MCF 10A (cell line): ENCODE results near the gene C8G. TPM values are rescaled to one million over a fixed set of nuclear protein-coding genes. Genes with fewer than 3 reads are reported as not detected.

Experiments used
- BruUV-seq: library from RNA; stranded (reverse); fragments of 400-500 nt; replicated peaks from 2 replicates; lab custom pipeline; 2021; lab: Mats Ljungman, UMichigan
- CTCF ChIA-PET: fragments of 300-600 bp; sonication (Branson Sonifier 250); formaldehyde crosslinking; extraction: SDS; loops from one replicate; lab custom pipeline; 2021; ENCODE audit warnings: antibody characterized with exemption, inconsistent platforms; lab: Yijun Ruan, JAX
- POLR2A ChIA-PET: fragments of 300-600, 350-650 bp; sonication (Branson Sonifier 250); formaldehyde crosslinking; extraction: SDS; loops from one replicate; lab custom pipeline; 2020; ENCODE audit warnings: antibody characterized with exemption, inconsistent platforms; lab: Yijun Ruan, JAX
- DNase-seq: peaks from one replicate; pipeline ENCODE4 v3.0.0-alpha.2; 2018; ENCODE audit not compliant: unreplicated experiment
- H3K27ac Mint-ChIP-seq: one replicate; pipeline ENCODE4 v1.8.0; 2022; ENCODE audit warnings: mild to moderate bottlenecking, low read depth, mixed read lengths; ENCODE audit not compliant: unreplicated experiment
- H3K27me3 Mint-ChIP-seq: one replicate; pipeline ENCODE4 v1.8.0; 2022; ENCODE audit warnings: mixed read lengths; ENCODE audit not compliant: insufficient read depth, unreplicated experiment
- H3K36me3 Mint-ChIP-seq: one replicate; pipeline ENCODE4 v1.8.0; 2022; ENCODE audit warnings: mild to moderate bottlenecking, moderate library complexity, mixed read lengths; ENCODE audit not compliant: insufficient read depth, unreplicated experiment
- H3K4me1 Mint-ChIP-seq: one replicate; pipeline ENCODE4 v1.8.0; 2022; ENCODE audit warnings: mixed read lengths; ENCODE audit not compliant: insufficient read depth, unreplicated experiment
- H3K4me3 Mint-ChIP-seq: one replicate; pipeline ENCODE4 v1.8.0; 2022; ENCODE audit warnings: mild to moderate bottlenecking, moderate library complexity, mixed read lengths; ENCODE audit not compliant: unreplicated experiment
- H3K9me3 Mint-ChIP-seq: one replicate; pipeline ENCODE4 v1.8.0; 2022; ENCODE audit warnings: mixed read lengths; ENCODE audit not compliant: unreplicated experiment
- intact Hi-C: fragments of 100-400 bp; cut with micrococcal nuclease; formaldehyde crosslinking; loops from 2 replicates; pipeline ENCODE4 v1.14.1; 2022
- total RNA-seq: library from RNA; stranded (reverse); gene quantifications from 2 replicates; pipeline ENCODE4 v1.2.3, GENCODE V29; 2022
- TF ChIP-seq, protein P1 (sequence below): fragments of 200-600 bp; IDR thresholded peaks from one replicate; pipeline ENCODE4 v1.8.0; 2022; ENCODE audit warnings: antibody characterized with exemption, mild to moderate bottlenecking; ENCODE audit not compliant: unreplicated experiment

The C8G gene
- total RNA-seq, 1 experiment from 2014 or later: 1.0 TPM

DNA sequence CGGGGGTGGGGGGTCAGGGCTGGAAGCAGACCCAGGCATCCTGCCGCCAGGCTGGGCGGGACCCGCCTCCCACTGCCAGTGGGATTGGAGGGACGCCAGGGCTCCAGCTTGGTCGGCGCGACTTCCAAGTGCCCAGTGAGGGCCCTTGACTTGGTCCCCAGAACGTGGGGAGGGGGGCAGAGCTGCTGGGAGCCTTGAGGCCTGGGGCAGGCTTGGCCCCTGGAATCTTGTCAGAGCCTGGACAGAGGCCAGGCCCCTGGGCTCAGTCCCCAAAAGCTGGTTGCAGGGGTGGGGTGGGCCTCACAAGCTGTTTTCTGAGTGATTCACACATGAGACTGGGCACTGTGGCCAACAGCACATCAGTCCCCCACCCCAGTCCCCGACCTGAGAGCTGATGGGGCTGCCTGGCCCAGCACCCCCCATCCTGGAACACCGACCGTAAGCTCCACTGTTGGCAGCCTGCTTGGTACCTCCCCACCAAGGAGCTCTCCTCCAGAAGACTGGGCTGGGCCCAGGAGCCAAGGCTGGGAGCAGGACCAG is 50.8 kb downstream of the C8G start:
- intact Hi-C loops: no loop called here
- Mint-ChIP-seq H3K9me3 (no peaks in the 10 kb centered on the region), H3K4me1 (peaks cover 4% of the 10 kb centered on the region), H3K27me3 (no peaks in the 10 kb centered on the region), H3K27ac (peak overlapping the region; percentile 70), H3K4me3 (peak overlapping the region; percentile 57), H3K36me3 (peaks cover 12% of the 10 kb centered on the region)
- no TSS peak for BruUV-seq
- CTCF ChIA-PET: interaction anchor here (0.6 to 1.4 kb wide), 5 partner anchors 9 to 631 kb away, joined by 3 to 4 read pairs (median 4); partner anchors contain the start of gene C8G
- POLR2A ChIA-PET: interaction anchor here (0.6 to 1.1 kb wide), 6 partner anchors 31 to 205 kb away, joined by 3 to 4 read pairs (median 3); partner anchors contain the start of genes MAN1B1 and TMEM141
- peak; percentile 33 for DNase-seq
- TF ChIP-seq, protein P1, sequence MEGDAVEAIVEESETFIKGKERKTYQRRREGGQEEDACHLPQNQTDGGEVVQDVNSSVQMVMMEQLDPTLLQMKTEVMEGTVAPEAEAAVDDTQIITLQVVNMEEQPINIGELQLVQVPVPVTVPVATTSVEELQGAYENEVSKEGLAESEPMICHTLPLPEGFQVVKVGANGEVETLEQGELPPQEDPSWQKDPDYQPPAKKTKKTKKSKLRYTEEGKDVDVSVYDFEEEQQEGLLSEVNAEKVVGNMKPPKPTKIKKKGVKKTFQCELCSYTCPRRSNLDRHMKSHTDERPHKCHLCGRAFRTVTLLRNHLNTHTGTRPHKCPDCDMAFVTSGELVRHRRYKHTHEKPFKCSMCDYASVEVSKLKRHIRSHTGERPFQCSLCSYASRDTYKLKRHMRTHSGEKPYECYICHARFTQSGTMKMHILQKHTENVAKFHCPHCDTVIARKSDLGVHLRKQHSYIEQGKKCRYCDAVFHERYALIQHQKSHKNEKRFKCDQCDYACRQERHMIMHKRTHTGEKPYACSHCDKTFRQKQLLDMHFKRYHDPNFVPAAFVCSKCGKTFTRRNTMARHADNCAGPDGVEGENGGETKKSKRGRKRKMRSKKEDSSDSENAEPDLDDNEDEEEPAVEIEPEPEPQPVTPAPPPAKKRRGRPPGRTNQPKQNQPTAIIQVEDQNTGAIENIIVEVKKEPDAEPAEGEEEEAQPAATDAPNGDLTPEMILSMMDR: no peak

Other genes with a start within 250 kb of the C8G start
- gene DIPK1B, start 232.7 kb upstream of the C8G start, total RNA-seq: not detected in 2 replicates
- not detected in 2 replicates for gene LCN10, start 202.3 kb upstream of the C8G start, total RNA-seq
- not detected in 2 replicates for gene LCN6, start 196.7 kb upstream of the C8G start, total RNA-seq
- gene LCN8, start 187.0 kb upstream of the C8G start, total RNA-seq: not detected in 2 replicates
- not detected in 2 replicates for gene LCN15, start 180.7 kb upstream of the C8G start, total RNA-seq
- gene TMEM141, start 153.9 kb upstream of the C8G start, total RNA-seq: 56.0 and 70.4 TPM in 2 replicates
- gene CCDC183, start 148.9 kb upstream of the C8G start, total RNA-seq: 0.26 and 1.3 TPM in 2 replicates
- 77.8 and 84.2 TPM in 2 replicates for gene RABL6, start 137.3 kb upstream of the C8G start, total RNA-seq
- 5.6 and 5.7 TPM in 2 replicates for gene AJM1, start 102.8 kb upstream of the C8G start, total RNA-seq
- gene PHPT1, start 95.8 kb upstream of the C8G start, total RNA-seq: 173 and 193 TPM in 2 replicates
- gene MAMDC4, start 92.9 kb upstream of the C8G start, total RNA-seq: 11.8 and 14.1 TPM in 2 replicates
- gene EDF1, start 78.9 kb upstream of the C8G start, total RNA-seq: 480 and 581 TPM in 2 replicates
- 10.7 and 14.1 TPM in 2 replicates for gene TRAF2, start 58.7 kb upstream of the C8G start, total RNA-seq
- 88.8 and 100 TPM in 2 replicates for gene FBXW5, start 505 bp upstream of the C8G start, total RNA-seq
- gene LCN12, start 7.0 kb downstream of the C8G start, total RNA-seq: 0.86 and 1.2 TPM in 2 replicates
- gene PTGDS, start 32.3 kb downstream of the C8G start, total RNA-seq: 1.1 and 1.8 TPM in 2 replicates
- not detected in 2 replicates for gene LCNL1, start 37.8 kb downstream of the C8G start, total RNA-seq
- gene PAXX, start 47.2 kb downstream of the C8G start, total RNA-seq: 43.6 and 57.9 TPM in 2 replicates
- gene CLIC3, start 51.3 kb downstream of the C8G start, total RNA-seq: 1.2 and 4.2 TPM in 2 replicates
- gene ABCA2, start 83.0 kb downstream of the C8G start, total RNA-seq: 20.0 and 21.7 TPM in 2 replicates
- 0.12 TPM in 1 of 2 replicates, not detected in the other for gene FUT7, start 86.8 kb downstream of the C8G start, total RNA-seq
- 161 and 171 TPM in 2 replicates for gene NPDC1, start 100.9 kb downstream of the C8G start, total RNA-seq
- gene ENTPD2, start 108.8 kb downstream of the C8G start, total RNA-seq: 13.4 and 31.5 TPM in 2 replicates
- gene SAPCD2, start 125.3 kb downstream of the C8G start, total RNA-seq: 5.7 and 15.7 TPM in 2 replicates
- gene UAP1L1, start 132.3 kb downstream of the C8G start, total RNA-seq: 1.0 and 3.7 TPM in 2 replicates
- gene MAN1B1, start 141.7 kb downstream of the C8G start, total RNA-seq: 46.5 and 49.1 TPM in 2 replicates
- 139 and 157 TPM in 2 replicates for gene DPP7, start 169.5 kb downstream of the C8G start, total RNA-seq
- 0.61 and 1.4 TPM in 2 replicates for gene GRIN1, start 193.9 kb downstream of the C8G start, total RNA-seq
- not detected in 2 replicates for gene LRRC26, start 224.8 kb downstream of the C8G start, total RNA-seq
- not detected in 2 replicates for gene TMEM210, start 226.8 kb downstream of the C8G start, total RNA-seq
- gene ANAPC2, start 243.3 kb downstream of the C8G start, total RNA-seq: 42.1 and 43.6 TPM in 2 replicates
- gene SSNA1, start 243.4 kb downstream of the C8G start, total RNA-seq: 81.4 and 82.6 TPM in 2 replicates